Testis (tissue), 2 donors: Measurements from ENCODE around the gene ALDH5A1.

ENCODE experiments used
- POLR2A ChIP-seq: fragments of 450-650 bp; IDR thresholded peaks from one replicate; pipeline ENCODE4 v1.6.1; 2017; ENCODE audit warnings: antibody characterized with exemption, mild to moderate bottlenecking, moderate library complexity
- TF ChIP-seq, protein P1 (sequence below), 3 experiments: fragments of 450-650 bp in 2 of 3; fragments of 200-600 bp in 1 of 3; sonication (generic) in 1 of 3; IDR thresholded peaks; one replicate each; pipeline ENCODE4 v1.5.1; 2016 to 2019; ENCODE audit warnings: antibody characterized with exemption in 3 of 3, mild to moderate bottlenecking in 2 of 3, moderate library complexity in 1 of 3

DNA sequence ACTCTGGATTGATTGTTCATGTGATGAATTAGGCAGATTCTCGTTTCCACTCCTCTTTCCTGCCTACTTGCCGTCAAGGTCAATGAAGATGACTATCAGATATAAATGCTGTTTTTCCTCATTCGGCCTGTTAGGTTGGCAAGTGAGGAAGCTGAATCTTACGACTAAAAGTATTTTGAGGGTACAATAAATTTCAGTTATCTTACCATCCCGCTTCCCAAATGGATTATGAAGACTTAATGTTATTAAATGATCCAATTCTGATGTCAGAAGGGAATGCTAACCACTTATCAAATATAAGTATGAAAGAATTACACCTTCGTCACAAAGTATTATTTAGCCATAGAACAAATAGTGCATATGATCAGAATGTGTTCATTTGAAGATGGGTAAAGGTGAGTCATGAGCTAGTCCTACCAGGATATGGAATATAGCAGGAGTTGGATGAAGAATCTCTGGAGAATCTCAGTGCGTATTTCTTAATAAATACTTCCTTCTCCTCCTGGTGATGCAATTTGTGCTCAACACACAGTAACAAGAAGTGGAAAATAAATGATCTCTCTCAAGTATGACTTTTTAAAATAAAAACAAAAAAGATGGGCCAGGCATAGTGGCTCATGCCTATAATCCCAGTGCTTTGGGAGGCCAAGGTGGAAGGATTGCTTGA is 10.0 kb upstream of the ALDH5A1 start:
- TF ChIP-seq, protein P1, sequence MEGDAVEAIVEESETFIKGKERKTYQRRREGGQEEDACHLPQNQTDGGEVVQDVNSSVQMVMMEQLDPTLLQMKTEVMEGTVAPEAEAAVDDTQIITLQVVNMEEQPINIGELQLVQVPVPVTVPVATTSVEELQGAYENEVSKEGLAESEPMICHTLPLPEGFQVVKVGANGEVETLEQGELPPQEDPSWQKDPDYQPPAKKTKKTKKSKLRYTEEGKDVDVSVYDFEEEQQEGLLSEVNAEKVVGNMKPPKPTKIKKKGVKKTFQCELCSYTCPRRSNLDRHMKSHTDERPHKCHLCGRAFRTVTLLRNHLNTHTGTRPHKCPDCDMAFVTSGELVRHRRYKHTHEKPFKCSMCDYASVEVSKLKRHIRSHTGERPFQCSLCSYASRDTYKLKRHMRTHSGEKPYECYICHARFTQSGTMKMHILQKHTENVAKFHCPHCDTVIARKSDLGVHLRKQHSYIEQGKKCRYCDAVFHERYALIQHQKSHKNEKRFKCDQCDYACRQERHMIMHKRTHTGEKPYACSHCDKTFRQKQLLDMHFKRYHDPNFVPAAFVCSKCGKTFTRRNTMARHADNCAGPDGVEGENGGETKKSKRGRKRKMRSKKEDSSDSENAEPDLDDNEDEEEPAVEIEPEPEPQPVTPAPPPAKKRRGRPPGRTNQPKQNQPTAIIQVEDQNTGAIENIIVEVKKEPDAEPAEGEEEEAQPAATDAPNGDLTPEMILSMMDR (IDR thresholded peaks at IDR 0.05), result no peak
- no peak for TF ChIP-seq POLR2A
